Calu3 (cell line): ENCODE measurements around the gene SCN2B. TPM values are rescaled to one million over a fixed set of nuclear protein-coding genes. Genes with fewer than 3 reads are reported as not detected.

ENCODE experiments used
- BruUV-seq: library from RNA; stranded (reverse); fragments of 400-500 nt; replicated peaks from 2 replicates; lab custom pipeline; 2021; lab: Mats Ljungman, UMichigan
- CTCF ChIA-PET: fragments of 300-600 bp; sonication (Branson Sonifier 250); formaldehyde crosslinking; loops from one replicate; lab custom pipeline; 2022; ENCODE audit warnings: antibody characterized with exemption; lab: Charles Lee
- DNase-seq: peaks from one replicate; pipeline ENCODE4 v3.0.0; 2022
- H3K27ac Mint-ChIP-seq: one replicate; pipeline ENCODE4 v1.8.0; 2022; ENCODE audit warnings: mixed read lengths; ENCODE audit not compliant: unreplicated experiment
- H3K27me3 Mint-ChIP-seq: one replicate; pipeline ENCODE4 v1.8.0; 2022; ENCODE audit warnings: mixed read lengths; ENCODE audit not compliant: unreplicated experiment
- H3K36me3 Mint-ChIP-seq: one replicate; pipeline ENCODE4 v1.8.0; 2022; ENCODE audit warnings: mild to moderate bottlenecking, moderate library complexity, mixed read lengths; ENCODE audit not compliant: insufficient read depth, unreplicated experiment
- H3K4me1 Mint-ChIP-seq: one replicate; pipeline ENCODE4 v1.8.0; 2022; ENCODE audit warnings: mild to moderate bottlenecking, low read depth, mixed read lengths; ENCODE audit not compliant: unreplicated experiment
- H3K4me3 Mint-ChIP-seq: one replicate; pipeline ENCODE4 v1.8.0; 2022; ENCODE audit warnings: mild to moderate bottlenecking, low read depth, moderate library complexity, mixed read lengths; ENCODE audit not compliant: unreplicated experiment
- H3K9me3 Mint-ChIP-seq: one replicate; pipeline ENCODE4 v1.8.0; 2022; ENCODE audit warnings: low read depth, mixed read lengths; ENCODE audit not compliant: unreplicated experiment
- CTCF ChIP-seq: fragments of 200-600 bp; IDR thresholded peaks from one replicate; pipeline ENCODE4 v1.8.0; 2022; ENCODE audit warnings: antibody characterized with exemption; ENCODE audit not compliant: unreplicated experiment
- intact Hi-C: fragments of 100-400 bp; cut with micrococcal nuclease; formaldehyde crosslinking; loops from one replicate; pipeline ENCODE4 v1.10.0; 2022; ENCODE audit not compliant: unreplicated experiment
- total RNA-seq: library from RNA; stranded (reverse); gene quantifications from 2 replicates; pipeline ENCODE4 v1.2.3, GENCODE V29; 2022

SCN2B gene
- total RNA-seq, 1 experiment from 2014 or later: not detected

GRCh38 chr11:118154641-118155040 is 21.8 kb downstream of the SCN2B start:
- Mint-ChIP-seq H3K4me3 (no peak overlapping the region), H3K36me3 (no peaks in the 10 kb centered on the region), H3K27me3 (peaks cover 93% of the 10 kb centered on the region), H3K4me1 (no peaks in the 10 kb centered on the region), H3K27ac (no peak overlapping the region), H3K9me3 (no peaks in the 10 kb centered on the region)
- CTCF ChIA-PET: interaction anchor here (0.5 to 2.3 kb wide), 2 partner anchors 17 to 781 kb away, joined by 5 to 14 read pairs; no protein-coding TSS in a partner anchor
- no TSS peak for BruUV-seq
- intact Hi-C loops: no loop called here
- TF ChIP-seq CTCF: no peak
- no peak for DNase-seq

GRCh38 chr11:118153976-118154375 is 22.5 kb downstream of the SCN2B start:
- peaks cover 91% of the 10 kb centered on the region for H3K27me3 Mint-ChIP-seq
- H3K4me3 Mint-ChIP-seq: peak overlapping the region; percentile 54
- no peaks in the 10 kb centered on the region for H3K36me3 Mint-ChIP-seq
- CTCF ChIA-PET: no interaction called here
- DNase-seq: no peak
- no peaks in the 10 kb centered on the region for H3K4me1 Mint-ChIP-seq
- intact Hi-C loops: no loop called here
- H3K27ac Mint-ChIP-seq: no peak overlapping the region
- BruUV-seq: no TSS peak
- no peaks in the 10 kb centered on the region for H3K9me3 Mint-ChIP-seq
- no peak for TF ChIP-seq CTCF

- Mint-ChIP-seq H3K4me1 (no peaks in the 10 kb centered on the region), H3K27ac (no peak overlapping the region), H3K4me3 (peak overlapping the region; percentile 54), H3K27me3 (peaks cover 87% of the 10 kb centered on the region), H3K9me3 (no peaks in the 10 kb centered on the region), H3K36me3 (no peaks in the 10 kb centered on the region)
- CTCF ChIA-PET: no interaction called here
- intact Hi-C loops: no loop called here
- no peak for DNase-seq
- no peak for TF ChIP-seq CTCF
- no TSS peak for BruUV-seq
Observed at GRCh38 chr11:118153516-118153915, 22.9 kb downstream of the SCN2B start.

- Mint-ChIP-seq H3K27me3 (peaks cover 80% of the 10 kb centered on the region), H3K27ac (no peak within 1 kb of the TSS), H3K9me3 (no peaks in the 10 kb centered on the region), H3K4me3 (peak within 1 kb of the TSS; percentile 54), H3K4me1 (no peaks in the 10 kb centered on the region), H3K36me3 (no peaks in the 10 kb centered on the region)
- intact Hi-C loops: no loop called here
- DNase-seq: peak; percentile 31
- no TSS peak for BruUV-seq
- TF ChIP-seq CTCF: no peak
- CTCF ChIA-PET: no interaction called here
Observed at GRCh38 chr11:118152552-118153471, 23.6 kb downstream of the SCN2B start, which contains the start of gene SCN4B. TSS of gene SCN4B (minus strand) at chr11:118152823. CDS start at chr11:118152673, 150 bp downstream.
